SH-SY5Y (cell line): ENCODE data around the gene SLC4A4.

ENCODE experiments used
- GATA2 ChIP-seq: IDR thresholded peaks from 2 replicates; pipeline ENCODE4 v1.6.1; 2011; ENCODE audit warnings: mild to moderate bottlenecking, low read depth, low read length
- GATA3 ChIP-seq: IDR thresholded peaks from 2 replicates; pipeline ENCODE4 v1.6.1; 2011; ENCODE audit warnings: low read depth, mild to moderate bottlenecking, low read length, moderate library complexity

Gene SLC4A4

GRCh38 chr4:71380788-71381187, 42.0 kb downstream of the SLC4A4 start:
- no peak for TF ChIP-seq GATA2

DNA sequence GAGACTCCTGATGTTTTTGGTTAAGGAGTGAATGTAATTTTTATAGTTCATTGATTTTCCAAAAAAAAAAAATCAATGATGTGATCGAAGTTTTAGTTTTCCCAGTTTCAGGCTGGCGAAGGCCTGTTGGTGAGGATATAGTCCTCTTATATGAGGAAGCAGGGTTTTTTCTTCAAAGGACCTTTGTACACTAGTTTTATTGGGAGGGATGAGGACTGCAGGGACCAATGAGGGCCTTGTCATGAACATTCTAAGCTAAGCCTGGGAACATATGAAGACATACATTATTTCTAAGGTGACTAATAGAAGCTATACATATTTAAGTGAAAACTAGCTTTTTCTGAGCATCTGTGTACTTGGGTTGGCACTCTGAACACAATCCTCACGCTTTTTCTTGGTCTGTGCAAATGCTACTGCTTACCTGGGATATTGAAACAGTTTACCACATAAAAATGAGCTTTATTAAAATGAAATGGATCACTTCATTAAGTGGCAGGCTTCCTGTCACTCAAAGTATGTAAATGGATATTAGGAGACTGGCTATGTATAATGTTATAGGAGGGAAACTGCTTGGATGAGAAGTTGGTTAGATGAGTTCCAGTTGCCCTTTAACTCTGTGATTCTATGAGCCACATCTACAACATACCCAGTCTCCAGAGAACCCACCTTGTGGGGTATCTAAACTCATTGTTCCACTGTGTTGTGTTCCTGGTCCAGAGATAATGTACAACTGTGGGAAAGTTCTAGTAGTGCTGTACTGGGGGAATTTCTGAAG, 43.5 kb downstream of the SLC4A4 start:
- TF ChIP-seq GATA2 (no peak), GATA3 (no peak)

GRCh38 chr4:71382900-71383560, 44.2 kb downstream of the SLC4A4 start:
- TF ChIP-seq GATA3 = no peak
- no peak for TF ChIP-seq GATA2

DNA sequence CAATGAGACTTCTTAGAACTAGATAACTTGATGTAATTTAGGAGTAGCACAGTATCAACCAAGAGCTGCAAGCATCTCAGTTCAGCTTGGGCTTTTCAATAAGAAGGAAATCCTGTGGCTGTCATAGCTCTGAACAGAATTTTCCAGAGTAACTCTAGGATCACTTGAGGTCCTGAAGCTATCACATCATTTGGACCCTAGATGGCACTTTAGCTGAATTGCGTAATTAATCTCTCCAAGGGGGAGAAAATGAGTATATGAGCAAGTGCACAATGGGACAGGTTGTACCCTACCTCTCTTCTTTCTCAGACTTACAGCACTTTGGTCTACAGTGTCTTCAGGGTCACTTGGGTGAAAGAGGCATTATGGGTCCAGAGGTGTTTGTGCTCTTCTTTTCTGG, 45.2 kb downstream of the SLC4A4 start:
- TF ChIP-seq GATA2 (no peak), GATA3 (no peak)

DNA sequence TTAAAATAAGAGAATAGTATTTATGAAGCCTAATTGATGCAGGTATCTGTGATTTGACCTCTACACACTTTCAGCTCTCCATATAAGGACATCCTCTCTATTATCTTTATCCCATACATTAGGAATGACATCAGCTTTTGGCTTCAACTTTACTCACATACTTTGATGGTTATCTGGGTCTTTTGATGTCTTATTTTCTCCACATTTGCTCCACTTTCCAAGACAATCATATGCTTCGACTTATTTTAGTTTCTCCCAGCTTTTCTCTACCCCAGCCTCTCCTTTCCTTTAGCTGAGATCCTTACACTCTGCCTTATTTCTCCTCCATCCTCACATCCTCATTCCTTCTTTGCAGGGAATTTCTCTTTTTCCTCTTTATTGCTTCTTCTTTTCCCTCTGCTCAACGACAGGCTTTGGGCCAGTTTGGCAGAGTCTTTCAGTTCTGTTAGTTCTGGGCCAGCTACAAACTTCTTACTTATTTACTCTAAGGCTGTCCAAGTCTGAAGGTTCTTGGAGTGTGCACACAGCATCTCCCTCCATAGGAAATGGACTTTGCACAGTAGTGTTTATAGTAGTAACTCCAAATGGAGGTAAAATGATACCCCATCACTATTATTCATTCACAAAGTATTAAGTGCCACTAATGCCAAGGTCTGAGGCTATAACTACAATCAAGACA, 50.5 kb downstream of the SLC4A4 start:
- no peak for TF ChIP-seq GATA2
- TF ChIP-seq GATA3 = no peak

DNA sequence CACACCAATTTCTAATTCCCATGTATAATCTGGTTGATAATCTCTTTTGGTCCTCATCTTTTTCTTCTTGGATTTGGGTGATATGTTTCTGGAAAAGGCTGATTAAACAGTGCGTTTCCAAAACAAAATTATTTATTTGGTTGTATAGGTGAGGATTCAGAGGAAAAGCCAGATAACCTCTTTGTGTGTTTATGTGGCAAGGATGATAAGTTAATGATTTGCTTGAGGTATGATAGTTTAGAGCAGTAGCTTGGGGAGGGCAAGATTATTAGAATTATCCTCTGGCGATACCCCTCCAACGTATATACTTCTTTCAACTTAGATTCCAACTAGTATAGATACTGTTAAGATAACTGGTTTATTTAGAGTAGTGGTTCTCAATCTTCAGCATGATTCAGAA, 53.3 kb downstream of the SLC4A4 start:
- TF ChIP-seq GATA3 (no peak), GATA2 (no peak)

- TF ChIP-seq GATA3 (no peak), GATA2 (no peak)
These were observed 57.6 kb downstream of the SLC4A4 start for GRCh38 chr4:71396382-71396781.

GRCh38 chr4:71400810-71401209, 62.0 kb downstream of the SLC4A4 start:
- TF ChIP-seq GATA2 = no peak
- TF ChIP-seq GATA3 = no peak

- no peak for TF ChIP-seq GATA2
- TF ChIP-seq GATA3 = no peak
These were observed 63.8 kb downstream of the SLC4A4 start for GRCh38 chr4:71402616-71403015.

DNA sequence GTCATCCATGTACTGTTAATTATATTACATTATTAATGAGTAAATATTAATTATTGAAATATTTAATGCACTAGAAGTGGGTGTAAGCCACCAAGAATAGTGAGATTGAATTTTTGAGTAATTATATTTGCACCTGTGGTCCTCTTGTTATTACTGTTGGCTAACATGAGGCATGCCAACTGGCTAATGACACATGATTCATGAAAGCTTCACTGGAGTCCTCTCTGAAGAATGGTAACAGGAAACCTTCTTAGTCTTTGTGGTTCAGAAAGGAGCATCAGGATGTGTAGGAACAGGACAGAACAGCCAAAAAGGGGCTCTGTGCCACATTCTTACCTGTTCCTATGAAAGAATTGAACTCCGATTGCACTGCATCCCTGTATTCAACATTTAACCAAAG, 65.2 kb downstream of the SLC4A4 start:
- TF ChIP-seq GATA3 = no peak
- no peak for TF ChIP-seq GATA2

GRCh38 chr4:71405791-71406190, 67.0 kb downstream of the SLC4A4 start:
- TF ChIP-seq GATA3 (no peak), GATA2 (no peak)

DNA sequence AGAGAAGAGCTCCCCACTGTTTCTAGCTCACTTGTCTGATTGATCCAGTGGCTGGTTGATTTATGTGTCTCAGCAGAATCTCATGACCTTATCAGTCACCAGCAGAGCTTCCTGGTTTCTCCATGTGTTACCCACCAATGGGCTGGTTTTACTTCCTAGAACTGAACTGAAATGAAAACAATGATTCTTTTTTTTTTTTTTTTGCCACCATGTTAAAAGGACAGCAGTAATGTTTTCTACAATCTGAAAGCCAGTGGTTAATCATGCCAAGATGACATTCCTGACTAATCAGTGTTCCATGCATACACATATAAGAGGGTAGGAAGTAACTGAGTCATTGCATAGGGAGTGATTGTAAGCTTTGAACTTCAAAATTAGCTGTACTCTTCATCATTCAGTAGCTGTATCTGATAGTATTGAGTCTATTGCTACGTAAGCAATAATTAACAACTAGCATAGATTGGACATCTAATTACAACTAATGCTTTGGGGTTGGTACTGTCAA, 67.7 kb downstream of the SLC4A4 start:
- TF ChIP-seq GATA3 (no peak), GATA2 (no peak)

- TF ChIP-seq GATA2 = no peak
- TF ChIP-seq GATA3 = no peak
These were observed 73.2 kb downstream of the SLC4A4 start for GRCh38 chr4:71411981-71412380.

- TF ChIP-seq GATA3 (no peak), GATA2 (no peak)
These were observed 76.7 kb downstream of the SLC4A4 start for GRCh38 chr4:71415491-71415890.

DNA sequence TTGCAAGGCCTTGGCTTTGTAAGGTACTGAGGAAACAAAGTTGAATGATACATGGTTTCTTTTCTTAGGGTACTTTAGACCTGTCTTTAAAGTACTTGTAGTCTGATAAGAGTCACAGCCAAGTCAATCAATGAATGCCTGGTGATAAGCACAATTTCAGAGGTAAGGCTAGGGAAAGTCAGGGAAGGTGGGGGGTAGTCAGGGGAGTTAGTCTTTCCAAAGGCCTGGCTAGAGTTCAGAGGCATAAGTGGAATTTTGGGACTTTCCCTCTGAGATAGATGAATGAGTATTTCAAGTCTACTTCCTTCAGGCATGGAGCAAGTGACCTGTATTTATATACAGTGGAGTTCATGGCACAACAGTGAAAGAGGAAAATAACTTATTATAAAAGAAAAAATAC, 78.3 kb downstream of the SLC4A4 start:
- no peak for TF ChIP-seq GATA2
- TF ChIP-seq GATA3 = no peak
